Smooth muscle cell (in vitro differentiated cells): ENCODE data around the gene AHNAK2. TPM values are rescaled to one million over a fixed set of nuclear protein-coding genes. Genes with fewer than 3 reads are reported as not detected.

ENCODE experiments used
- DNase-seq: peaks from one replicate; lab custom pipeline; 2025; ENCODE audit not compliant: unreplicated experiment; lab: John Stamatoyannopoulos, UW
- H2AFZ ChIP-seq: fragments of 200-600 bp; sonication (generic); 2 replicates; pipeline ENCODE4 v1.6.0; 2016; ENCODE audit warnings: antibody characterized with exemption, low read depth, mild to moderate bottlenecking
- H3F3A ChIP-seq: fragments of 200-600 bp; sonication (generic); 2 replicates; pipeline ENCODE4 v1.6.0; 2017; ENCODE audit warnings: antibody characterized with exemption, low read depth
- H3K27ac ChIP-seq: fragments of 200-600 bp; sonication (generic); 2 replicates; pipeline ENCODE4 v1.5.1; 2016; ENCODE audit warnings: low read depth, mild to moderate bottlenecking
- H3K27me3 ChIP-seq: fragments of 200-600 bp; sonication (generic); 2 replicates; pipeline ENCODE4 v1.6.1; 2016; ENCODE audit warnings: low read depth, mild to moderate bottlenecking
- H3K36me3 ChIP-seq: fragments of 200-600 bp; sonication (generic); 2 replicates; pipeline ENCODE4 v1.5.1; 2016; ENCODE audit warnings: low read depth
- H3K4me1 ChIP-seq: fragments of 200-600 bp; sonication (generic); 2 replicates; pipeline ENCODE4 v1.5.1; 2016; ENCODE audit warnings: low read depth
- H3K4me2 ChIP-seq: fragments of 200-600 bp; sonication (generic); 2 replicates; pipeline ENCODE4 v1.6.0; 2016; ENCODE audit warnings: mild to moderate bottlenecking
- H3K4me3 ChIP-seq: fragments of 200-600 bp; sonication (generic); 2 replicates; pipeline ENCODE4 v1.5.1; 2016; ENCODE audit warnings: mild to moderate bottlenecking
- H3K79me2 ChIP-seq: fragments of 200-600 bp; sonication (generic); 2 replicates; pipeline ENCODE4 v1.6.0; 2016; ENCODE audit warnings: low read depth, mild to moderate bottlenecking
- H3K9ac ChIP-seq: fragments of 200-600 bp; sonication (generic); 2 replicates; pipeline ENCODE4 v1.6.0; 2016; ENCODE audit warnings: low read depth
- H3K9me3 ChIP-seq: fragments of 200-600 bp; sonication (generic); replicated peaks from 2 replicates; pipeline ENCODE4 v1.5.1; 2016; ENCODE audit warnings: low read depth
- H4K20me1 ChIP-seq: fragments of 200-600 bp; sonication (generic); 2 replicates; pipeline ENCODE4 v1.6.0; 2016; ENCODE audit warnings: low read depth
- CTCF ChIP-seq: fragments of 200-600 bp; sonication (generic); IDR thresholded peaks from 2 replicates; pipeline ENCODE4 v1.5.1; 2017; ENCODE audit warnings: borderline replicate concordance, mild to moderate bottlenecking, antibody characterized with exemption; ENCODE audit not compliant: insufficient read depth, poor library complexity, severe bottlenecking
- WGBS: methylation state at CpG from one replicate; pipeline ENCODE4 v1.1.7; 2016; ENCODE audit warnings: low lambda C conversion rate; 5-methylcytosine and 5-hydroxymethylcytosine counted together
- polyA plus RNA-seq: library from polyadenylated mRNA; unstranded; fragments of >200 nt; fragmentation: Nextera tagmentation; extraction: Ambion mirVana; gene quantifications from 2 replicates; pipeline ENCODE4 v1.2.1, GENCODE V29; 2016
- total RNA-seq: library from RNA; depleted of rRNA; stranded (reverse); fragments of >200 nt; gene quantifications from 2 replicates; pipeline ENCODE4 v1.2.3, GENCODE V29; 2014

AHNAK2 gene
- total and polyA plus RNA-seq, 2 experiments from 2014 or later = 10.3 to 53.8 TPM

- no peak overlapping the region for H3K4me2 ChIP-seq
- H3K9me3 ChIP-seq = no peaks in the 10 kb centered on the region
- no peak for TF ChIP-seq CTCF
- no peaks in the 10 kb centered on the region for H3K36me3 ChIP-seq
- H2AFZ ChIP-seq = no peak overlapping the region
- H3K9ac ChIP-seq = no peak overlapping the region
- H3K4me1 ChIP-seq = no peaks in the 10 kb centered on the region
- no peak overlapping the region for H3K27ac ChIP-seq
- no peaks in the 10 kb centered on the region for H3F3A ChIP-seq
- H3K27me3 ChIP-seq = no peaks in the 10 kb centered on the region
- no peaks in the 10 kb centered on the region for H3K79me2 ChIP-seq
- H3K4me3 ChIP-seq = no peak overlapping the region
- DNase-seq = no peak
- H4K20me1 ChIP-seq = no peaks in the 10 kb centered on the region
- WGBS = 98% methylated on average over 23 of the region's 23 CpGs
These were observed 88.8 kb downstream of the AHNAK2 start for GRCh38 chr14:104889375-104889757.

GRCh38 chr14:104888489-104889374, 89.4 kb downstream of the AHNAK2 start:
- Histone ChIP-seq H2AFZ (no peak overlapping the region), H3K9me3 (no peaks in the 10 kb centered on the region), H3K9ac (no peak overlapping the region), H3K4me3 (no peak overlapping the region), H3K4me1 (no peaks in the 10 kb centered on the region), H4K20me1 (no peaks in the 10 kb centered on the region), H3K79me2 (no peaks in the 10 kb centered on the region), H3K27ac (no peak overlapping the region), H3K36me3 (no peaks in the 10 kb centered on the region), H3F3A (no peaks in the 10 kb centered on the region), H3K4me2 (no peak overlapping the region), H3K27me3 (no peaks in the 10 kb centered on the region)
- WGBS = 95% methylated on average over 26 of the region's 26 CpGs
- no peak for DNase-seq
- TF ChIP-seq CTCF = no peak

GRCh38 chr14:104887623-104888488, 90.3 kb downstream of the AHNAK2 start:
- no peak overlapping the region for H3K9ac ChIP-seq
- no peaks in the 10 kb centered on the region for H3K27me3 ChIP-seq
- 99% methylated on average over 28 of the region's 33 CpGs for WGBS
- H3F3A ChIP-seq = no peaks in the 10 kb centered on the region
- H3K36me3 ChIP-seq = no peaks in the 10 kb centered on the region
- DNase-seq = no peak
- no peaks in the 10 kb centered on the region for H3K9me3 ChIP-seq
- no peak overlapping the region for H3K4me2 ChIP-seq
- no peaks in the 10 kb centered on the region for H3K79me2 ChIP-seq
- no peak overlapping the region for H3K27ac ChIP-seq
- H3K4me1 ChIP-seq = no peaks in the 10 kb centered on the region
- H3K4me3 ChIP-seq = no peak overlapping the region
- no peak for TF ChIP-seq CTCF
- H2AFZ ChIP-seq = no peak overlapping the region
- no peaks in the 10 kb centered on the region for H4K20me1 ChIP-seq

Other genes with a start within 250 kb of the AHNAK2 start
- 78.5 and 155 TPM in 2 replicates for gene SIVA1, start 225.2 kb downstream of the AHNAK2 start, total RNA-seq
- gene SIVA1, start 225.2 kb downstream of the AHNAK2 start, polyA plus RNA-seq = 118 and 133 TPM in 2 replicates
- gene AKT1, start 182.6 kb downstream of the AHNAK2 start, total RNA-seq = 93.7 and 99.9 TPM in 2 replicates
- 179 and 189 TPM in 2 replicates for gene AKT1, start 182.6 kb downstream of the AHNAK2 start, polyA plus RNA-seq
- gene ZBTB42, start 177.3 kb downstream of the AHNAK2 start, total RNA-seq = 1.6 and 4.2 TPM in 2 replicates
- gene ZBTB42, start 177.3 kb downstream of the AHNAK2 start, polyA plus RNA-seq = 0.72 and 1.1 TPM in 2 replicates
- gene CEP170B, start 113.1 kb downstream of the AHNAK2 start, total RNA-seq = 9.8 and 13.7 TPM in 2 replicates
- gene CEP170B, start 113.1 kb downstream of the AHNAK2 start, polyA plus RNA-seq = 5.9 and 7.9 TPM in 2 replicates
- gene PLD4, start 53.5 kb downstream of the AHNAK2 start, total RNA-seq = 0.09 TPM in 1 of 2 replicates, not detected in the other
- gene PLD4, start 53.5 kb downstream of the AHNAK2 start, polyA plus RNA-seq = 0.06 and 2.5 TPM in 2 replicates
- 5.0 and 7.4 TPM in 2 replicates for gene CLBA1, start 7.4 kb upstream of the AHNAK2 start, total RNA-seq
- 8.1 and 8.7 TPM in 2 replicates for gene CLBA1, start 7.4 kb upstream of the AHNAK2 start, polyA plus RNA-seq
- gene CDCA4, start 42.7 kb upstream of the AHNAK2 start, total RNA-seq = 15.1 and 16.4 TPM in 2 replicates
- gene CDCA4, start 42.7 kb upstream of the AHNAK2 start, polyA plus RNA-seq = 19.8 and 23.5 TPM in 2 replicates
- gene GPR132, start 87.1 kb upstream of the AHNAK2 start, total RNA-seq = 0.18 TPM in 1 of 2 replicates, not detected in the other
- 0.62 and 1.6 TPM in 2 replicates for gene GPR132, start 87.1 kb upstream of the AHNAK2 start, polyA plus RNA-seq
- 5.8 and 7.6 TPM in 2 replicates for gene JAG2, start 190.4 kb upstream of the AHNAK2 start, total RNA-seq
- 5.0 and 10.0 TPM in 2 replicates for gene JAG2, start 190.4 kb upstream of the AHNAK2 start, polyA plus RNA-seq
- 7.9 and 9.5 TPM in 2 replicates for gene NUDT14, start 202.9 kb upstream of the AHNAK2 start, total RNA-seq
- 30.7 and 45.6 TPM in 2 replicates for gene NUDT14, start 202.9 kb upstream of the AHNAK2 start, polyA plus RNA-seq